WTC11 (cell line): ENCODE data around the gene UNC5A. TPM values are rescaled to one million over a fixed set of nuclear protein-coding genes. Genes with fewer than 3 reads are reported as not detected.

ENCODE experiments used
- ATAC-seq: fragments of 200-7000 bp; cut with Tn5 transposase; 2 replicates; pipeline ENCODE4 v1.10.0; 2021; ENCODE audit warnings: mild to moderate bottlenecking, moderate library complexity
- CTCF ChIA-PET: fragments of 300-600 bp; sonication (Branson Sonifier 250); formaldehyde crosslinking; loops from one replicate; lab custom pipeline; 2021; ENCODE audit warnings: antibody characterized with exemption; lab: Charles Lee
- POLR2A ChIA-PET: fragments of 350-600 bp; sonication (Branson Sonifier 250); formaldehyde crosslinking; loops from one replicate; lab custom pipeline; 2021; ENCODE audit warnings: antibody characterized with exemption; lab: Charles Lee
- DNase-seq: peaks from one replicate; pipeline ENCODE4 v3.0.0; 2021; ENCODE audit warnings: low spot score
- H3K27ac Mint-ChIP-seq: 2 replicates; pipeline ENCODE4 v1.8.0; 2021; ENCODE audit warnings: mixed read lengths
- H3K27me3 Mint-ChIP-seq: 2 replicates; pipeline ENCODE4 v1.8.0; 2021; ENCODE audit warnings: low read depth, mild to moderate bottlenecking, moderate library complexity, mixed read lengths
- H3K36me3 Mint-ChIP-seq: 2 replicates; pipeline ENCODE4 v1.8.0; 2021; ENCODE audit warnings: mixed read lengths
- H3K4me1 Mint-ChIP-seq: 2 replicates; pipeline ENCODE4 v1.8.0; 2022; ENCODE audit warnings: mixed read lengths
- H3K4me3 Mint-ChIP-seq: 2 replicates; pipeline ENCODE4 v1.8.0; 2021; ENCODE audit warnings: mild to moderate bottlenecking, moderate library complexity, mixed read lengths
- H3K9me3 Mint-ChIP-seq: 2 replicates; pipeline ENCODE4 v1.8.0; 2021; ENCODE audit warnings: mixed read lengths
- ARID4B ChIP-seq: sonication (generic); formaldehyde crosslinking; IDR thresholded peaks from 2 replicates; pipeline ENCODE4 v1.8.0; 2023; ENCODE audit warnings: missing genetic modification reagents, mild to moderate bottlenecking, borderline replicate concordance
- ESRRA ChIP-seq: sonication (generic); formaldehyde crosslinking; IDR thresholded peaks from 2 replicates; pipeline ENCODE4 v1.8.1; 2022; ENCODE audit warnings: mild to moderate bottlenecking, missing genetic modification reagents, borderline replicate concordance
- ETV6 ChIP-seq: sonication (generic); formaldehyde crosslinking; IDR thresholded peaks from 2 replicates; pipeline ENCODE4 v1.8.1; 2022; ENCODE audit warnings: mild to moderate bottlenecking, missing genetic modification reagents
- GABPB1 ChIP-seq: sonication (generic); formaldehyde crosslinking; IDR thresholded peaks from 2 replicates; pipeline ENCODE4 v1.8.1; 2023; ENCODE audit warnings: mild to moderate bottlenecking, missing genetic modification reagents
- GRHL2 ChIP-seq: fragments of 250-450 bp; sonication (Bioruptor Pico); IDR thresholded peaks from 2 replicates; pipeline ENCODE4 v1.8.0; 2022; ENCODE audit warnings: mild to moderate bottlenecking, moderate library complexity; ENCODE audit not compliant: insufficient replicate concordance, severe bottlenecking
- NR2C2 ChIP-seq: sonication (generic); formaldehyde crosslinking; IDR thresholded peaks from 2 replicates; pipeline ENCODE4 v1.8.0; 2022; ENCODE audit warnings: mild to moderate bottlenecking, missing genetic modification reagents
- SOX15 ChIP-seq: fragments of 250-450 bp; sonication (Bioruptor Pico); IDR thresholded peaks from 2 replicates; pipeline ENCODE4 v1.9.0; 2021; ENCODE audit warnings: mild to moderate bottlenecking
- TCF7 ChIP-seq: sonication (generic); formaldehyde crosslinking; IDR thresholded peaks from 2 replicates; pipeline ENCODE4 v1.8.0; 2022; ENCODE audit warnings: mild to moderate bottlenecking, low read depth, missing genetic modification reagents, moderate library complexity
- ZBTB43 ChIP-seq: sonication (generic); formaldehyde crosslinking; IDR thresholded peaks from 2 replicates; pipeline ENCODE4 v1.8.1; 2023; ENCODE audit warnings: mild to moderate bottlenecking, missing genetic modification reagents
- ZNF671 ChIP-seq: fragments of 250-450 bp; sonication (Bioruptor Pico); IDR thresholded peaks from 2 replicates; pipeline ENCODE4 v1.8.0; 2021; ENCODE audit warnings: mild to moderate bottlenecking
- total RNA-seq: library from RNA; stranded (reverse); gene quantifications from 3 replicates; pipeline ENCODE4 v1.2.3, GENCODE V29; 2021
- TF ChIP-seq, protein P1 (sequence below): sonication (generic); formaldehyde crosslinking; conservative IDR thresholded peaks from 2 replicates; pipeline ENCODE4 v1.8.1; 2023; ENCODE audit warnings: mild to moderate bottlenecking, low read depth, missing genetic modification reagents, moderate library complexity
- TF ChIP-seq, protein P2 (sequence below): sonication (generic); formaldehyde crosslinking; IDR thresholded peaks from 2 replicates; pipeline ENCODE4 v1.8.1; 2023; ENCODE audit warnings: mild to moderate bottlenecking, missing genetic modification reagents, moderate library complexity
- TF ChIP-seq, protein P3 (sequence below): fragments of 250-450 bp; sonication (Bioruptor Pico); IDR thresholded peaks from 2 replicates; pipeline ENCODE4 v1.8.0; 2021; ENCODE audit warnings: mild to moderate bottlenecking
- TF ChIP-seq, protein P4 (sequence below): sonication (generic); formaldehyde crosslinking; IDR thresholded peaks from 2 replicates; pipeline ENCODE4 v1.8.0; 2022; ENCODE audit warnings: mild to moderate bottlenecking, missing genetic modification reagents

UNC5A gene
- total RNA-seq, 1 experiment from 2014 or later = 10.2 TPM

- TF ChIP-seq ARID4B (CRISPR knock-in tag) = no peak
These were observed 111.4 kb downstream of the UNC5A start (continued) for GRCh38 chr5:176921714-176922113.

- Mint-ChIP-seq H3K9me3 (no peaks in the 10 kb centered on the region), H3K27me3 (no peaks in the 10 kb centered on the region), H3K36me3 (no peaks in the 10 kb centered on the region), H3K27ac (no peak overlapping the region), H3K4me3 (no peak overlapping the region), H3K4me1 (no peaks in the 10 kb centered on the region)
- ChIA-PET CTCF (no interaction called here), POLR2A (no interaction called here)
- ATAC-seq (no peak), DNase-seq (no peak)
- TF ChIP-seq SOX15 (no peak), ESRRA (no peak), TCF7 (CRISPR knock-in tag) (no peak), GRHL2 (no peak), ZNF671 (CRISPR knock-in tag) (no peak), ETV6 (CRISPR knock-in tag) (no peak), ZBTB43 (CRISPR knock-in tag) (no peak), GABPB1 (CRISPR knock-in tag) (no peak), NR2C2 (CRISPR knock-in tag) (no peak)
- TF ChIP-seq, protein P1, sequence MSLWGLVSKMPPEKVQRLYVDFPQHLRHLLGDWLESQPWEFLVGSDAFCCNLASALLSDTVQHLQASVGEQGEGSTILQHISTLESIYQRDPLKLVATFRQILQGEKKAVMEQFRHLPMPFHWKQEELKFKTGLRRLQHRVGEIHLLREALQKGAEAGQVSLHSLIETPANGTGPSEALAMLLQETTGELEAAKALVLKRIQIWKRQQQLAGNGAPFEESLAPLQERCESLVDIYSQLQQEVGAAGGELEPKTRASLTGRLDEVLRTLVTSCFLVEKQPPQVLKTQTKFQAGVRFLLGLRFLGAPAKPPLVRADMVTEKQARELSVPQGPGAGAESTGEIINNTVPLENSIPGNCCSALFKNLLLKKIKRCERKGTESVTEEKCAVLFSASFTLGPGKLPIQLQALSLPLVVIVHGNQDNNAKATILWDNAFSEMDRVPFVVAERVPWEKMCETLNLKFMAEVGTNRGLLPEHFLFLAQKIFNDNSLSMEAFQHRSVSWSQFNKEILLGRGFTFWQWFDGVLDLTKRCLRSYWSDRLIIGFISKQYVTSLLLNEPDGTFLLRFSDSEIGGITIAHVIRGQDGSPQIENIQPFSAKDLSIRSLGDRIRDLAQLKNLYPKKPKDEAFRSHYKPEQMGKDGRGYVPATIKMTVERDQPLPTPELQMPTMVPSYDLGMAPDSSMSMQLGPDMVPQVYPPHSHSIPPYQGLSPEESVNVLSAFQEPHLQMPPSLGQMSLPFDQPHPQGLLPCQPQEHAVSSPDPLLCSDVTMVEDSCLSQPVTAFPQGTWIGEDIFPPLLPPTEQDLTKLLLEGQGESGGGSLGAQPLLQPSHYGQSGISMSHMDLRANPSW (CRISPR knock-in tag) = no peak
- TF ChIP-seq, protein P2, sequence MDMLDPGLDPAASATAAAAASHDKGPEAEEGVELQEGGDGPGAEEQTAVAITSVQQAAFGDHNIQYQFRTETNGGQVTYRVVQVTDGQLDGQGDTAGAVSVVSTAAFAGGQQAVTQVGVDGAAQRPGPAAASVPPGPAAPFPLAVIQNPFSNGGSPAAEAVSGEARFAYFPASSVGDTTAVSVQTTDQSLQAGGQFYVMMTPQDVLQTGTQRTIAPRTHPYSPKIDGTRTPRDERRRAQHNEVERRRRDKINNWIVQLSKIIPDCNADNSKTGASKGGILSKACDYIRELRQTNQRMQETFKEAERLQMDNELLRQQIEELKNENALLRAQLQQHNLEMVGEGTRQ = no peak
- TF ChIP-seq, protein P3, sequence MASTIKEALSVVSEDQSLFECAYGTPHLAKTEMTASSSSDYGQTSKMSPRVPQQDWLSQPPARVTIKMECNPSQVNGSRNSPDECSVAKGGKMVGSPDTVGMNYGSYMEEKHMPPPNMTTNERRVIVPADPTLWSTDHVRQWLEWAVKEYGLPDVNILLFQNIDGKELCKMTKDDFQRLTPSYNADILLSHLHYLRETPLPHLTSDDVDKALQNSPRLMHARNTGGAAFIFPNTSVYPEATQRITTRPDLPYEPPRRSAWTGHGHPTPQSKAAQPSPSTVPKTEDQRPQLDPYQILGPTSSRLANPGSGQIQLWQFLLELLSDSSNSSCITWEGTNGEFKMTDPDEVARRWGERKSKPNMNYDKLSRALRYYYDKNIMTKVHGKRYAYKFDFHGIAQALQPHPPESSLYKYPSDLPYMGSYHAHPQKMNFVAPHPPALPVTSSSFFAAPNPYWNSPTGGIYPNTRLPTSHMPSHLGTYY = no peak
- TF ChIP-seq, protein P4, sequence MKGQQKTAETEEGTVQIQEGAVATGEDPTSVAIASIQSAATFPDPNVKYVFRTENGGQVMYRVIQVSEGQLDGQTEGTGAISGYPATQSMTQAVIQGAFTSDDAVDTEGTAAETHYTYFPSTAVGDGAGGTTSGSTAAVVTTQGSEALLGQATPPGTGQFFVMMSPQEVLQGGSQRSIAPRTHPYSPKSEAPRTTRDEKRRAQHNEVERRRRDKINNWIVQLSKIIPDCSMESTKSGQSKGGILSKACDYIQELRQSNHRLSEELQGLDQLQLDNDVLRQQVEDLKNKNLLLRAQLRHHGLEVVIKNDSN (CRISPR knock-in tag) = no peak
These were observed 112.5 kb downstream of the UNC5A start for GRCh38 chr5:176922817-176923216.
